NCI-H1105 treated with DMSO at 0.1 percent for 48 hours (cell line): ENCODE measurements around the gene UBE2G2.

Experiments
- DNase-seq: peaks from one replicate; lab custom pipeline; 2025; lab: John Stamatoyannopoulos, UW

The UBE2G2 gene

GRCh38 chr21:44790368-44790767, 11.3 kb downstream of the UBE2G2 start:
- DNase-seq, result no peak

GRCh38 chr21:44789880-44790279, 11.7 kb downstream of the UBE2G2 start:
- DNase-seq, result no peak

GRCh38 chr21:44785620-44786335, 15.8 kb downstream of the UBE2G2 start:
- DNase-seq, result peak; percentile 93

- no peak for DNase-seq
Measured at GRCh38 chr21:44784810-44785209, 16.8 kb downstream of the UBE2G2 start.

- no peak for DNase-seq
Measured at GRCh38 chr21:44783020-44783696, 18.5 kb downstream of the UBE2G2 start.

- DNase-seq, result no peak
Measured at GRCh38 chr21:44780767-44781459, 20.7 kb downstream of the UBE2G2 start.

GRCh38 chr21:44780137-44780502, 21.5 kb downstream of the UBE2G2 start:
- DNase-seq, result no peak

- no peak for DNase-seq
Measured at GRCh38 chr21:44779417-44780136, 22.0 kb downstream of the UBE2G2 start.

- DNase-seq, result no peak
Measured at GRCh38 chr21:44778983-44779382, 22.6 kb downstream of the UBE2G2 start.

- DNase-seq, result no peak
Measured at GRCh38 chr21:44778499-44778911, 23.1 kb downstream of the UBE2G2 start.

- DNase-seq, result no peak
Measured at GRCh38 chr21:44778094-44778493, 23.5 kb downstream of the UBE2G2 start.

GRCh38 chr21:44774972-44775371, 26.6 kb downstream of the UBE2G2 start:
- DNase-seq, result no peak

- peak; percentile 70 for DNase-seq
Measured at GRCh38 chr21:44773291-44773932, 28.2 kb downstream of the UBE2G2 start.

- DNase-seq, result no peak
Measured at GRCh38 chr21:44771896-44772525, 29.6 kb downstream of the UBE2G2 start.

GRCh38 chr21:44767834-44768831, 33.5 kb downstream of the UBE2G2 start:
- DNase-seq, result no peak

- DNase-seq, result no peak
Measured at GRCh38 chr21:44766818-44767354, 34.7 kb downstream of the UBE2G2 start.

GRCh38 chr21:44766014-44766817, 35.4 kb downstream of the UBE2G2 start:
- no peak for DNase-seq

GRCh38 chr21:44765231-44766013, 36.2 kb downstream of the UBE2G2 start:
- no peak for DNase-seq
